Measurements from ENCODE around the gene DSC2.
"Not testable (repeated sequence)": the region's sequence is repeated elsewhere in the genome, so short reads cannot be mapped to it uniquely, and the experiment has no call there.

The DSC2 gene

GRCh38 chr18:31102025-31102684 lies at the start of gene DSC2:
TSS of gene DSC2 (minus strand) at chr18:31102421. CDS start at chr18:31101971, 450 bp downstream.
- DNase-seq (ENCODE audit: extremely low spot score, insufficient read length, low read depth) (no peak), FAIRE-seq (no peak)

GRCh38 chr18:31149351-31149750 lies 47.1 kb upstream of the DSC2 start:
- no peak for FAIRE-seq
- DNase-seq (ENCODE audit: extremely low spot score, insufficient read length, low read depth): no peak

GRCh38 chr18:31148600-31148999 lies 46.4 kb upstream of the DSC2 start:
- FAIRE-seq (no peak), DNase-seq (ENCODE audit: extremely low spot score, insufficient read length, low read depth) (no peak)

- DNase-seq (ENCODE audit: extremely low spot score, insufficient read length, low read depth) (no peak), FAIRE-seq (no peak)
Measured at GRCh38 chr18:31146809-31147208, 44.6 kb upstream of the DSC2 start.

GRCh38 chr18:31143025-31143424 lies 40.8 kb upstream of the DSC2 start:
- DNase-seq (ENCODE audit: extremely low spot score, insufficient read length, low read depth): no peak
- no peak for FAIRE-seq

- FAIRE-seq (no peak), DNase-seq (ENCODE audit: extremely low spot score, insufficient read length, low read depth) (no peak)
Measured at GRCh38 chr18:31138709-31139108, 36.5 kb upstream of the DSC2 start.

GRCh38 chr18:31134988-31135529 lies 32.8 kb upstream of the DSC2 start:
- DNase-seq (ENCODE audit: extremely low spot score, insufficient read length, low read depth) (no peak), FAIRE-seq (peak; percentile 44)

- DNase-seq (ENCODE audit: extremely low spot score, insufficient read length, low read depth): no peak
- no peak for FAIRE-seq
Measured at GRCh38 chr18:31129398-31130115, 27.3 kb upstream of the DSC2 start.

- DNase-seq (ENCODE audit: extremely low spot score, insufficient read length, low read depth) (no peak), FAIRE-seq (no peak)
Measured at GRCh38 chr18:31125878-31126277, 23.7 kb upstream of the DSC2 start.

- not testable (repeated sequence) for FAIRE-seq; DNase-seq (ENCODE audit: extremely low spot score, insufficient read length, low read depth)
Measured at GRCh38 chr18:31123125-31123524, 20.9 kb upstream of the DSC2 start.

GRCh38 chr18:31120594-31120993 lies 18.4 kb upstream of the DSC2 start:
- FAIRE-seq: no peak
- DNase-seq (ENCODE audit: extremely low spot score, insufficient read length, low read depth): no peak

GRCh38 chr18:31116853-31117595 lies 14.8 kb upstream of the DSC2 start:
- DNase-seq (ENCODE audit: extremely low spot score, insufficient read length, low read depth): no peak
- FAIRE-seq: no peak

- DNase-seq (ENCODE audit: extremely low spot score, insufficient read length, low read depth): no peak
- FAIRE-seq: no peak
Measured at GRCh38 chr18:31112804-31113203, 10.6 kb upstream of the DSC2 start.

GRCh38 chr18:31105733-31106132 lies 3.5 kb upstream of the DSC2 start:
- DNase-seq (ENCODE audit: extremely low spot score, insufficient read length, low read depth): no peak
- FAIRE-seq: no peak

GRCh38 chr18:31104444-31104843 lies 2.2 kb upstream of the DSC2 start:
- no peak for FAIRE-seq
- DNase-seq (ENCODE audit: extremely low spot score, insufficient read length, low read depth): no peak

- DNase-seq (ENCODE audit: extremely low spot score, insufficient read length, low read depth) (no peak), FAIRE-seq (no peak)
Measured at GRCh38 chr18:31103423-31103822, 1.2 kb upstream of the DSC2 start.

- DNase-seq (ENCODE audit: extremely low spot score, insufficient read length, low read depth) (no peak), FAIRE-seq (no peak)
Measured at GRCh38 chr18:31102941-31103340, 720 bp upstream of the DSC2 start.

GRCh38 chr18:31101183-31102024 lies 817 bp downstream of the DSC2 start:
- no peak for DNase-seq (ENCODE audit: extremely low spot score, insufficient read length, low read depth)
- FAIRE-seq: no peak

GRCh38 chr18:31100436-31101182 lies 1.6 kb downstream of the DSC2 start:
- no peak for FAIRE-seq
- no peak for DNase-seq (ENCODE audit: extremely low spot score, insufficient read length, low read depth)
